ENCODE data around the gene PLB1.
"Not testable (repeated sequence)": the region's sequence is repeated elsewhere in the genome, so short reads cannot be mapped to it uniquely, and the experiment has no call there.

Gene PLB1

GRCh38 chr2:28650266-28650584 is 154.4 kb downstream of the PLB1 start:
- no peak for DNase-seq

- no peak for DNase-seq
These were observed 156.4 kb downstream of the PLB1 start for GRCh38 chr2:28652217-28652616.

- no peak for DNase-seq
These were observed 158.2 kb downstream of the PLB1 start for GRCh38 chr2:28653892-28654662.

- DNase-seq = no peak
These were observed 158.9 kb downstream of the PLB1 start for GRCh38 chr2:28654663-28655320.

- peak; percentile 15 for DNase-seq
These were observed 161.2 kb downstream of the PLB1 start for GRCh38 chr2:28656937-28657615.

- DNase-seq = no peak
These were observed 162.5 kb downstream of the PLB1 start for GRCh38 chr2:28658369-28658768.

- no peak for DNase-seq
These were observed 163.3 kb downstream of the PLB1 start for GRCh38 chr2:28659127-28659526.

GRCh38 chr2:28661589-28662001 is 165.7 kb downstream of the PLB1 start:
- DNase-seq = no peak

- DNase-seq = no peak
These were observed 166.2 kb downstream of the PLB1 start for GRCh38 chr2:28662044-28662443.

GRCh38 chr2:28662468-28663181 is 166.8 kb downstream of the PLB1 start:
- DNase-seq = no peak

GRCh38 chr2:28663359-28663758 is 167.5 kb downstream of the PLB1 start:
- DNase-seq = no peak

- no peak for DNase-seq
These were observed 168.4 kb downstream of the PLB1 start for GRCh38 chr2:28664120-28664842.

- no peak for DNase-seq
These were observed 169.3 kb downstream of the PLB1 start for GRCh38 chr2:28665041-28665704.

GRCh38 chr2:28665811-28666377 is 170.0 kb downstream of the PLB1 start:
- DNase-seq = not testable (repeated sequence)

- DNase-seq = no peak
These were observed 170.8 kb downstream of the PLB1 start for GRCh38 chr2:28666496-28667184.

GRCh38 chr2:28667261-28667660 is 171.4 kb downstream of the PLB1 start:
- no peak for DNase-seq

- DNase-seq = no peak
These were observed 172.4 kb downstream of the PLB1 start for GRCh38 chr2:28668106-28668814.

GRCh38 chr2:28668880-28669279 is 173.0 kb downstream of the PLB1 start:
- DNase-seq = no peak

GRCh38 chr2:28670856-28671255 is 175.0 kb downstream of the PLB1 start:
- DNase-seq = no peak

GRCh38 chr2:28673338-28673737 is 177.5 kb downstream of the PLB1 start:
- DNase-seq = no peak
